Calu3 (cell line): ENCODE results near the gene TM4SF4. TPM values are rescaled to one million over a fixed set of nuclear protein-coding genes. Genes with fewer than 3 reads are reported as not detected.
A peak's percentile ranks its signal among the peaks of the same experiment; 100 is the strongest.

Experiments used
- BruUV-seq: library from RNA; stranded (reverse); fragments of 400-500 nt; replicated peaks from 2 replicates; lab custom pipeline; 2021; lab: Mats Ljungman, UMichigan
- CTCF ChIA-PET: fragments of 300-600 bp; sonication (Branson Sonifier 250); formaldehyde crosslinking; loops from one replicate; lab custom pipeline; 2022; ENCODE audit warnings: antibody characterized with exemption; lab: Charles Lee
- DNase-seq: peaks from one replicate; pipeline ENCODE4 v3.0.0; 2022
- H3K27ac Mint-ChIP-seq: one replicate; pipeline ENCODE4 v1.8.0; 2022; ENCODE audit warnings: mixed read lengths; ENCODE audit not compliant: unreplicated experiment
- H3K27me3 Mint-ChIP-seq: one replicate; pipeline ENCODE4 v1.8.0; 2022; ENCODE audit warnings: mixed read lengths; ENCODE audit not compliant: unreplicated experiment
- H3K36me3 Mint-ChIP-seq: one replicate; pipeline ENCODE4 v1.8.0; 2022; ENCODE audit warnings: mild to moderate bottlenecking, moderate library complexity, mixed read lengths; ENCODE audit not compliant: insufficient read depth, unreplicated experiment
- H3K4me1 Mint-ChIP-seq: one replicate; pipeline ENCODE4 v1.8.0; 2022; ENCODE audit warnings: mild to moderate bottlenecking, low read depth, mixed read lengths; ENCODE audit not compliant: unreplicated experiment
- H3K4me3 Mint-ChIP-seq: one replicate; pipeline ENCODE4 v1.8.0; 2022; ENCODE audit warnings: mild to moderate bottlenecking, low read depth, moderate library complexity, mixed read lengths; ENCODE audit not compliant: unreplicated experiment
- H3K9me3 Mint-ChIP-seq: one replicate; pipeline ENCODE4 v1.8.0; 2022; ENCODE audit warnings: low read depth, mixed read lengths; ENCODE audit not compliant: unreplicated experiment
- intact Hi-C: fragments of 100-400 bp; cut with micrococcal nuclease; formaldehyde crosslinking; loops from one replicate; pipeline ENCODE4 v1.10.0; 2022; ENCODE audit not compliant: unreplicated experiment
- total RNA-seq: library from RNA; stranded (reverse); gene quantifications from 2 replicates; pipeline ENCODE4 v1.2.3, GENCODE V29; 2022
- TF ChIP-seq, protein P1 (sequence below): fragments of 200-600 bp; IDR thresholded peaks from one replicate; pipeline ENCODE4 v1.8.0; 2022; ENCODE audit warnings: antibody characterized with exemption; ENCODE audit not compliant: unreplicated experiment

The TM4SF4 gene
- total RNA-seq, 1 experiment from 2014 or later: 257 TPM

DNA sequence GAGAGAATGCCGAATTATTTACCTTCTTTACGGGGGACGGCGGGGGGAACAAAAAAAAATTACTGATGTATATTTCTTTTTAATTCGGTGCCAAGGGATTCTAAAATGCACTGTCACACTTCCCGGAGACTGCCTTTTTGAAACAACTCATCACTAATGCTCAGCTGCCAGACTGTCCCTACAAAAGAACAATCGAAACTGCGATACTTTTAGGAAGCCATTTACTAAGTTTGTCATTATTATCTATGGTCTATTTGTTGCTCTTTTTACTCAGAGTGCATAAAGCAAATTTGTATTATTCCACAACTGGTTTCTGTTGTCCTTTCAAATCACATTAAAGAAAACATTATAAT, 60.8 kb downstream of the TM4SF4 start:
- no TSS peak for BruUV-seq
- Mint-ChIP-seq H3K9me3 (no peaks in the 10 kb centered on the region), H3K27ac (no peak overlapping the region), H3K27me3 (no peaks in the 10 kb centered on the region), H3K4me1 (peaks cover 73% of the 10 kb centered on the region), H3K4me3 (no peak overlapping the region), H3K36me3 (peaks cover 85% of the 10 kb centered on the region)
- no peak for DNase-seq
- CTCF ChIA-PET: interaction anchor here (1.4 kb wide), 2 partner anchors 120 to 123 kb away, joined by 3 read pairs; partner anchors contain the start of gene WWTR1
- TF ChIP-seq, protein P1, sequence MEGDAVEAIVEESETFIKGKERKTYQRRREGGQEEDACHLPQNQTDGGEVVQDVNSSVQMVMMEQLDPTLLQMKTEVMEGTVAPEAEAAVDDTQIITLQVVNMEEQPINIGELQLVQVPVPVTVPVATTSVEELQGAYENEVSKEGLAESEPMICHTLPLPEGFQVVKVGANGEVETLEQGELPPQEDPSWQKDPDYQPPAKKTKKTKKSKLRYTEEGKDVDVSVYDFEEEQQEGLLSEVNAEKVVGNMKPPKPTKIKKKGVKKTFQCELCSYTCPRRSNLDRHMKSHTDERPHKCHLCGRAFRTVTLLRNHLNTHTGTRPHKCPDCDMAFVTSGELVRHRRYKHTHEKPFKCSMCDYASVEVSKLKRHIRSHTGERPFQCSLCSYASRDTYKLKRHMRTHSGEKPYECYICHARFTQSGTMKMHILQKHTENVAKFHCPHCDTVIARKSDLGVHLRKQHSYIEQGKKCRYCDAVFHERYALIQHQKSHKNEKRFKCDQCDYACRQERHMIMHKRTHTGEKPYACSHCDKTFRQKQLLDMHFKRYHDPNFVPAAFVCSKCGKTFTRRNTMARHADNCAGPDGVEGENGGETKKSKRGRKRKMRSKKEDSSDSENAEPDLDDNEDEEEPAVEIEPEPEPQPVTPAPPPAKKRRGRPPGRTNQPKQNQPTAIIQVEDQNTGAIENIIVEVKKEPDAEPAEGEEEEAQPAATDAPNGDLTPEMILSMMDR: no peak
- intact Hi-C loops: no loop called here

GRCh38 chr3:149536429-149536828, 61.9 kb downstream of the TM4SF4 start:
- H3K4me3 Mint-ChIP-seq: no peak overlapping the region
- no peaks in the 10 kb centered on the region for H3K27me3 Mint-ChIP-seq
- H3K4me1 Mint-ChIP-seq: peaks cover 75% of the 10 kb centered on the region
- H3K9me3 Mint-ChIP-seq: no peaks in the 10 kb centered on the region
- H3K27ac Mint-ChIP-seq: peak overlapping the region; percentile 19
- peaks cover 88% of the 10 kb centered on the region for H3K36me3 Mint-ChIP-seq
- CTCF ChIA-PET: interaction anchor here (0.7 kb wide), 1 partner anchor 48 kb away, joined by 4 read pairs; no protein-coding TSS in a partner anchor
- intact Hi-C loops: no loop called here
- no peak for DNase-seq
- no TSS peak for BruUV-seq
- TF ChIP-seq, protein P1: no peak

DNA sequence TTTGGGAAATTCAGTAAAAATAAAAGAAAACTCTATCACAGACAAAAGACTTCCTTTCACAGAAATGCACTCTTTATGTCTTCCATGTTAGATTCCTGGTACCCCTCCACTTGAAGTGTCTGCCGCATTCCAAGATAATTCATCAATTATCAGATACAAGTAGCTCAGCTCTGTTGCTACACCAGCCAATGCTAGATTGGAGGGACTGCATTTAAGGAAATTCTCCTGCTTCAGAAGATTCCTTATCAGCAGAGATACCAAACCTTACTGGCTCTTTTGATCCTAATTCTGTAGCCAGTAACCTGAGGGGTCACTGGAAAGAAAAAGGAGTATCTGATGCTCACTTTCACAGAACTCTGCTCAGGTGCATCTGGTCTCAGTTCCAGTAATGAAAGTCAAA, 63.9 kb downstream of the TM4SF4 start:
- H3K27ac Mint-ChIP-seq: peak overlapping the region; percentile 18

DNA sequence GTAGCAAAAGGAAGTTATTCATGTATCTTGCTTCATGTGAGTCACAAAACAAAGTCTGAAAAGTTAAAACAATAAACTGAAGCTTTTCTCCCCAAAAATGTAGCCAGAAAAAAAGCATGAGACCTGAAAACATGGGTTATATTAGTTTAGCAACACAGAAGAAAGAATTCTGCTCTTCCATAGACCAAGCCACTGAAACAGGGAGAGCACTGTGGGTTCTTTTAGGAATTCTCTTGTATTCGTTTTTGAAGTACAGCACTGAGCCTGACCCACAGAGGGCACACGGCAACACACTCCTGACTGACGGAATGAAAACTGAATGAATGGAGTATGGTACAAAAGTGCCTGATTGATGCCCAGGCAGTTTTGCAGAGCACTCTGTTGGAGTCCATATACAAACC, 66.6 kb downstream of the TM4SF4 start:
- H3K27ac Mint-ChIP-seq: peak overlapping the region; percentile 98
- no TSS peak for BruUV-seq

More for the DNA sequence above, 63.9 kb downstream of the TM4SF4 start:
- intact Hi-C loops: no loop called here
- H3K4me1 Mint-ChIP-seq: peaks cover 81% of the 10 kb centered on the region
- H3K36me3 Mint-ChIP-seq: peaks cover 92% of the 10 kb centered on the region
- H3K9me3 Mint-ChIP-seq: no peaks in the 10 kb centered on the region
- CTCF ChIA-PET: no interaction called here
- TF ChIP-seq, protein P1: no peak
- BruUV-seq: no TSS peak
- H3K27me3 Mint-ChIP-seq: no peaks in the 10 kb centered on the region
- no peak overlapping the region for H3K4me3 Mint-ChIP-seq
- no peak for DNase-seq

More for the DNA sequence above, 66.6 kb downstream of the TM4SF4 start:
- DNase-seq: peak; percentile 46
- peak overlapping the region; percentile 64 for H3K4me3 Mint-ChIP-seq
- TF ChIP-seq, protein P1: peak; percentile 33
- peaks cover 88% of the 10 kb centered on the region for H3K36me3 Mint-ChIP-seq
- H3K4me1 Mint-ChIP-seq: peaks cover 83% of the 10 kb centered on the region
- intact Hi-C loops: loop anchor here (2.0 to 5.0 kb wide), 3 partner anchors 40 to 118 kb away; partner anchors contain the start of gene WWTR1
- no peaks in the 10 kb centered on the region for H3K27me3 Mint-ChIP-seq
- CTCF ChIA-PET: interaction anchor here (0.5 to 2.4 kb wide), 6 partner anchors 10 to 231 kb away, joined by 3 to 8 read pairs (median 4); no protein-coding TSS in a partner anchor
- H3K9me3 Mint-ChIP-seq: no peaks in the 10 kb centered on the region
